NCI-H146 treated with DMSO at 0.1 percent for 48 hours (cell line): ENCODE data around the gene CNIH2.
"Not testable (repeated sequence)": the region's sequence is repeated elsewhere in the genome, so short reads cannot be mapped to it uniquely, and the experiment has no call there.

ENCODE experiments used
- DNase-seq: peaks from one replicate; lab custom pipeline; 2025; ENCODE audit not compliant: unreplicated experiment; lab: John Stamatoyannopoulos, UW

The CNIH2 gene

GRCh38 chr11:66313321-66314185, 35.6 kb downstream of the CNIH2 start:
- DNase-seq = no peak

- no peak for DNase-seq
Measured at GRCh38 chr11:66314186-66314501, 36.2 kb downstream of the CNIH2 start.

- no peak for DNase-seq
Measured at GRCh38 chr11:66314561-66315497, 36.9 kb downstream of the CNIH2 start.

DNA sequence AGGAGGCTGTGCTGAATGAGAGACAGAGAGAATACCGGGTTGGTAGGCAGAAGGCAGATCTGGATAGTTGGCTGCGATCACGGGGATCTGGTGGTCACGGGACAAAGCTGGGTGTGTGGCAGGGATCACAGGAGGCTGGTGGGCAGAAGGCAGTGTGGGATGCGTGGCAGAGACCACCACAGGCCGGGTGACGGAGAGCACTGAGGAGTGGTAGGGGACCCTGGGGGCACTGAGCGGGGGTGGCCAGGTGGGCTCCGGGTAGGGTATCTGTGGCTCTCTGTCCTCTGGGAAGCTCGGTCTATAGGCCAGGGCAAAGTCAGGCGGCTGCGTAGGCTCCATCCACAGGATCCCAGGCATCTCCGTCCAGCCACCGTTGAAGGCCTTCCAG, 37.5 kb downstream of the CNIH2 start:
- DNase-seq = no peak

GRCh38 chr11:66315921-66316811, 38.2 kb downstream of the CNIH2 start:
- DNase-seq = no peak

DNA sequence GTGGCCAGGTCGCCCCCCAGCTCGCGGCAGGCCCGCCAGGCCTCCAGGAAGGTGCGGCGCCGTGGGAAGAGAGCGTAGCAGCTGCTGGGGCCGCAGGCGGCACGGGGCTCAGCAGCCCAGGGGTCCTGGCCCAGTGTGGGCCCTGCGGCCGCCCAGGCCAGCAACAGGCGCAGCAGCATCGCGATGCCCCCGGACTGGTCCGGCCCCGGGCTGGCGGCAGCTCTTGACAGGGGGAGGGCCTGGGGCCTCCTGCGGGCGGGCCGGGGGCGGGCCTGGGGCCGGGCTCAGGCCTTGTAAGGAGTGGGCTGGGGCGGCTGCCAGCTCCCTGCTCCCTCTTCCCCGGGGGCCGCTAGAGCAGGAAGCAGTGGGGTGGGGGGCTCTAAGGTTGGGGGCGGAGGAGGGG, 38.9 kb downstream of the CNIH2 start, which contains the start of gene CD248:
Gene CD248, minus strand, starts transcription at position 196 of the 403 bp plus-strand sequence. Its CDS starts 17 bp downstream, at position 179.
- DNase-seq = no peak

DNA sequence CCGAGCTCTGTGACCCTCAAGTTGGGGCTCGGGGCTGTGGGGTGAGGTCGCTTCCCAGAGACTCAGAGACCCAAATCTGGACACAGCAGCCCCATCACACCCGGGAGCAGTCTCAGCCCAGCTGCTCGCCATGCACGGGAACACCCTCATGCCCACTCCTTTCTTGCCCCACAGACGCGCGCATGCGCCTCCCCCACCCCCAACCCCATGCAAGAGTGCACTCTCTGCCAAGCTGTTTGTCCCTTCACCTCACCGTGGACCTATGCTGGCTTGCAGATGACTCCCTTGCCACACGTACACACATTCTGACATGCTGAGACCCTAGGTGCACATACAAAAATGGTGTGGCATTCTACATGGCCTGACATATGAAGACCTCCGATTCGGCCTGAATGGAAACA, 39.3 kb downstream of the CNIH2 start:
- DNase-seq = no peak

GRCh38 chr11:66317723-66318599, 40.0 kb downstream of the CNIH2 start:
- DNase-seq = no peak

DNA sequence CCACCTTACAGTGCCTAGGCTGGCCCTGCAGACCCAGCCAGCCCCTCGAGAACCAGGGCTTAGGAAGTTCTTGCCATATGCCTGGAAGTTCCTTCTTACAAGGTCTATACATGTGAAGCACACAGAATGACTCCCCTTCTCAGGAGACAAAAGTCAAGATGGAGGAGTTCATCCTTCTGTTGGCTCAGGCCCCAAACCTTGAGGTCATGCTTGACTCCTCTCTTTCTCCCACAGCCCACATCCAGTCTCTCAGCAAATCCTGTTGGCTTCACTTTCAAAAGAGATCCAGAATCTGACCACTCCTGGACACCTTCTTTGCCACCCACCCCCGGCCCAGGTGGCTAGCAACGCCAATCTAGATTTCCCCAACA, 40.6 kb downstream of the CNIH2 start:
- no peak for DNase-seq

DNA sequence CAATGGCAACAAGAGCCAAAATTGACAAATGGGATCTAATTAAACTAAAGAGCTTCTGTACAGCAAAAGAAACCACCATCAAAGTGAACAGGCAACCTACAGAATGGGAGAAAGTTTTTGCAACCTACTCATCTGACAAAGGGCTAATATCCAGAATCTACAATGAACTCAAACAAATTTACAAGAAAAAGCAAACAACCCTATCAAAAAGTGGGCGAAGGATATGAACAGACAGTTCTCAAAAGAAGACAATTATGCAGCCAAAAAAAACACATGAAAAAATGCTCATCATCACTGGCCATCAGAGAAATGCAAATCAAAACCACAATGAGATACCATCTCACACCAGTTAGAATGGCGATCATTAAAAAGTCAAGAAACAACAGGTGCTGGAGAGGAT, 42.3 kb downstream of the CNIH2 start:
- DNase-seq = not testable (repeated sequence)

DNA sequence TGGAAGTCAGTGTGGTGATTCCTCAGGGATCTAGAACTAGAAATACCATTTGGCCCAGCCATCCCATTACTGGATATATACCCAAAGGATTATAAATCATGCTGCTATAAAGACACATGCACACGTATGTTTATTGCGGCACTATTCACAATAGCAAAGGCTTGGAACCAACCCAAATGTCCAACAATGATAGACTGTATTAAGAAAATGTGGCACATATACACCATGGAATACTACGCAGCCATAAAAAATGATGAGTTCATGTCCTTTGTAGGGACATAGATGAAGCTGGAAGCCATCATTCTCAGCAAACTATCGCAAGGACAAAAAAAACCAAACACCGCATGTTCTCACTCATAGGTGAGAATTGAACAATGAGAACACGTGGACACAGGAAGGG, 42.8 kb downstream of the CNIH2 start:
- not testable (repeated sequence) for DNase-seq

GRCh38 chr11:66321606-66322005, 43.6 kb downstream of the CNIH2 start:
- DNase-seq = no peak

DNA sequence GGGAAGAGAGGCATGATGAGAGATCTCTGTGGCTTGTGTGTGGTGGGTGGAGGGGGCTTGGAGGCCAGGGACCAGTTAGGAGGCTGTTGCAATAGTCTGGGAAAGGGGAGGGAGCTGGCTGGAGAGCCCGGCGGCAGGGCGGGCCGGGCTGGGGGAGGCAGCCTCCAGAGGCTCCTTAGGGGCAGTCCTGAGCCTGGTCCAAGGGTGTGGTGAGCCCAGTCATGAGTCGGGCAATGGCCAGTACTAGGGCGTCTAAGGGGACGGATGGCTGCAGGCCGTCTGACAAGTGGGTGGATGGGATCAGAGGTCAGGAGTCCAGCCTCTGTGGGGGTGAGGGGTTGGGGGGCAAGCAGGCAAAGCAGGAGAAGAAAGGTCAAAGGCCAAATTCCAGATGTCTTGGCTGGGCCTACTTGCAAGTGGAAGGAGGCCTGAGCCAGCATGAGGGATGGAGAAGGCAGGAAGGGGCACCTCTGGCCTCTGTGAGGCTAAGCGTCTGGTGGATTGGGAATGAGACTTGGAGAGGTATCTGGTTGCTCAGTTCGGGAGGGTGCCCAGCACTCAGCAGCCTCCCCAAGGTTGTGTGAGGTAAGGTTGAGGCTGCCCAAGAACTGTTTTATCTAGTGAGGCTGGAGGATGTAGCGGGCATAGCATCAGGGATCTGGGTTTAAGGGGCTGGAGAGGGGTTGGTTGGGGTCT, 44.9 kb downstream of the CNIH2 start:
- DNase-seq = no peak

- DNase-seq = no peak
Measured at GRCh38 chr11:66323684-66324083, 45.7 kb downstream of the CNIH2 start.

DNA sequence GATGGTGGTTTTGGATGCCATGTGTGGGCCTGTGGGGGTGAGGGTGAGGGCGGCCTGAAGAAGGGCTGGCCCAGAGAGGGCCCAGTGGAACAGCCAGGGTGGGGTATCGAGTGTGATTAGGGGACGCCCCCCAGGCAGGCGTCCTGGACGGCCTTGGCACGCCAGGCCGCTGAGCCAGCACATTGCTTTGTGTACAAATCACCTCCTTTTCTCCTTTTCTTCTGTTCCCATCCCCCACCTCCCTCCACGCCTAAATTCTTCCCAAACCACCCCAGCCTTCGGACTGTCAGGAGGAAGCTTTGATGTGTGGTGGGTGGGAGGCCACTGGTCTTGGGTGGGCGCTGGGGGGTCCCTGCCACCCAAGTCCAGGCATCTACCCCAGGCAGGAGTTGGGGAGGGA, 46.7 kb downstream of the CNIH2 start:
- DNase-seq = no peak

- DNase-seq = no peak
Measured at GRCh38 chr11:66325263-66325671, 47.3 kb downstream of the CNIH2 start.

GRCh38 chr11:66326261-66327111, 48.5 kb downstream of the CNIH2 start:
- DNase-seq = no peak

GRCh38 chr11:66327171-66328030, 49.4 kb downstream of the CNIH2 start:
- no peak for DNase-seq
